HepG2 (cell line): ENCODE data around the gene ARFGAP2. TPM values are rescaled to one million over a fixed set of nuclear protein-coding genes. Genes with fewer than 3 reads are reported as not detected.
A peak's percentile ranks its signal among the peaks of the same experiment; 100 is the strongest.

Experiments
- GATAD2A ChIP-seq: IDR thresholded peaks from 2 replicates; pipeline ENCODE4 v1.6.1; 2016
- GMEB2 ChIP-seq: IDR thresholded peaks from 2 replicates; pipeline ENCODE4 v1.6.1; 2016; ENCODE audit warnings: missing biosample characterization, missing genetic modification reagents, low read depth
- MXD4 ChIP-seq: IDR thresholded peaks from 2 replicates; pipeline ENCODE4 v1.6.1; 2016; ENCODE audit warnings: mild to moderate bottlenecking, missing biosample characterization, missing genetic modification reagents
- NR2F1 ChIP-seq, 2 experiments: fragments of 450-650 bp in 1 of 2; formaldehyde crosslinking in 1 of 2; IDR thresholded peaks; 2 replicates each; pipeline versions ENCODE4 v1.5.0 to v1.6.1; 2016 to 2020; ENCODE audit warnings: mild to moderate bottlenecking in 1 of 2, missing compliant biosample characterization in 1 of 2, missing genetic modification reagents in 1 of 2, moderate library complexity in 1 of 2
- SMC3 ChIP-seq: IDR thresholded peaks from 2 replicates; pipeline ENCODE4 v1.6.1; 2011; ENCODE audit warnings: low read length, improper control_type of control experiment
- XBP1 ChIP-seq: sonication (generic); formaldehyde crosslinking; IDR thresholded peaks from 2 replicates; pipeline ENCODE4 v1.5.0; 2020; ENCODE audit warnings: missing genetic modification reagents
- ZFAT ChIP-seq: sonication (generic); formaldehyde crosslinking; conservative IDR thresholded peaks from 2 replicates; pipeline ENCODE4 v1.8.1; 2023; ENCODE audit warnings: missing genetic modification reagents, inconsistent platforms
- ZNF549 ChIP-seq: sonication (generic); formaldehyde crosslinking; IDR thresholded peaks from 2 replicates; pipeline ENCODE4 v1.5.0; 2020; ENCODE audit warnings: missing genetic modification reagents
- polyA plus RNA-seq, 8 experiments: library from polyadenylated mRNA; depleted of rRNA in 3 of 8; stranded (reverse) in 7 of 8; unstranded in 1 of 8; fragments of >200 nt; fragmentation: Illumina TruSeq in 4 of 8; extraction: Trizol in 4 of 8; gene quantifications; 2 replicates each; pipeline versions ENCODE4 v1.2.1 to v1.2.3, GENCODE V29; 2011 to 2016; ENCODE audit warnings: low read depth in 4 of 8, missing spikeins in 1 of 8, mixed read lengths in 1 of 8; ENCODE audit not compliant: insufficient read depth in 1 of 8
- total RNA-seq, 5 experiments: library from RNA; depleted of rRNA; stranded (reverse); fragments of >200 nt; fragmentation: Illumina TruSeq; extraction: Trizol; gene quantifications; 2 replicates each; pipeline ENCODE4 v1.2.3, GENCODE V29; 2016; ENCODE audit warnings: low read depth in 1 of 5
- TF ChIP-seq, protein P1 (sequence below): sonication (generic); formaldehyde crosslinking; IDR thresholded peaks from 2 replicates; pipeline ENCODE4 v1.4.0; 2020; ENCODE audit warnings: missing genetic modification reagents, mild to moderate bottlenecking, borderline replicate concordance

ARFGAP2 gene
- total and polyA plus RNA-seq, 2 of the 13 experiments (the other 11 are each of a cell fraction or from before 2014, with no cell fraction given): 32.3 to 75.3 TPM

GRCh38 chr11:47216121-47216798 is 39.6 kb upstream of the ARFGAP2 start (continued):
- TF ChIP-seq, protein P1, sequence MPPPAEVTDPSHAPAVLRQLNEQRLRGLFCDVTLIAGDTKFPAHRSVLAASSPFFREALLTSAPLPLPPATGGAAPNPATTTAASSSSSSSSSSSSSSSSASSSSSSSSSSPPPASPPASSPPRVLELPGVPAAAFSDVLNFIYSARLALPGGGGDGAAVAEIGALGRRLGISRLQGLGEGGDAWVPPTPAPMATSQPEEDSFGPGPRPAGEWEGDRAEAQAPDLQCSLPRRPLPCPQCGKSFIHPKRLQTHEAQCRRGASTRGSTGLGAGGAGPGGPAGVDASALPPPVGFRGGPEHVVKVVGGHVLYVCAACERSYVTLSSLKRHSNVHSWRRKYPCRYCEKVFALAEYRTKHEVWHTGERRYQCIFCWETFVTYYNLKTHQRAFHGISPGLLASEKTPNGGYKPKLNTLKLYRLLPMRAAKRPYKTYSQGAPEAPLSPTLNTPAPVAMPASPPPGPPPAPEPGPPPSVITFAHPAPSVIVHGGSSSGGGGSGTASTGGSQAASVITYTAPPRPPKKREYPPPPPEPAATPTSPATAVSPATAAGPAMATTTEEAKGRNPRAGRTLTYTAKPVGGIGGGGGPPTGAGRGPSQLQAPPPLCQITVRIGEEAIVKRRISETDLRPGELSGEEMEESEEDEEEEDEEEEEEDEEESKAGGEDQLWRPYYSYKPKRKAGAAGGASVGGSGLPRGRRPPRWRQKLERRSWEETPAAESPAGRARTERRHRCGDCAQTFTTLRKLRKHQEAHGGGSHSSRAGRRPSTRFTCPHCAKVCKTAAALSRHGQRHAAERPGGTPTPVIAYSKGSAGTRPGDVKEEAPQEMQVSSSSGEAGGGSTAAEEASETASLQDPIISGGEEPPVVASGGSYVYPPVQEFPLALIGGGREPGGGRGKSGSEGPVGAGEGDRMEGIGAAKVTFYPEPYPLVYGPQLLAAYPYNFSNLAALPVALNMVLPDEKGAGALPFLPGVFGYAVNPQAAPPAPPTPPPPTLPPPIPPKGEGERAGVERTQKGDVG (CRISPR knock-in tag): 0 out of 2 replicates have a peak, but pooled peaks have one; percentile 48
- 0 out of 2 replicates have a peak, but pooled peaks have one; percentile 55 for TF ChIP-seq MXD4 (CRISPR knock-in tag)
- TF ChIP-seq ZNF549 (CRISPR knock-in tag): peak; percentile 97
- peak; percentile 82; the same call in 1 of the 2 replicates for TF ChIP-seq GATAD2A
- no peak for TF ChIP-seq GMEB2 (CRISPR knock-in tag)
- TF ChIP-seq ZFAT (CRISPR knock-in tag): no peak
- TF ChIP-seq XBP1 (CRISPR knock-in tag): no peak
- TF ChIP-seq NR2F1 (CRISPR knock-in tag; IDR thresholded peaks at IDR 0.05): no peak; a peak in 1 of 4 replicates
- peak; percentile 2; the same call in 1 of the 2 replicates for TF ChIP-seq SMC3
- TF ChIP-seq, all 625 proteins: peak for 90
